ENCODE data around the gene NYAP2. TPM values are rescaled to one million over a fixed set of nuclear protein-coding genes. Genes with fewer than 3 reads are reported as not detected.

Gene NYAP2
- total RNA-seq, 1 donor from 2014 or later: not detected

DNA sequence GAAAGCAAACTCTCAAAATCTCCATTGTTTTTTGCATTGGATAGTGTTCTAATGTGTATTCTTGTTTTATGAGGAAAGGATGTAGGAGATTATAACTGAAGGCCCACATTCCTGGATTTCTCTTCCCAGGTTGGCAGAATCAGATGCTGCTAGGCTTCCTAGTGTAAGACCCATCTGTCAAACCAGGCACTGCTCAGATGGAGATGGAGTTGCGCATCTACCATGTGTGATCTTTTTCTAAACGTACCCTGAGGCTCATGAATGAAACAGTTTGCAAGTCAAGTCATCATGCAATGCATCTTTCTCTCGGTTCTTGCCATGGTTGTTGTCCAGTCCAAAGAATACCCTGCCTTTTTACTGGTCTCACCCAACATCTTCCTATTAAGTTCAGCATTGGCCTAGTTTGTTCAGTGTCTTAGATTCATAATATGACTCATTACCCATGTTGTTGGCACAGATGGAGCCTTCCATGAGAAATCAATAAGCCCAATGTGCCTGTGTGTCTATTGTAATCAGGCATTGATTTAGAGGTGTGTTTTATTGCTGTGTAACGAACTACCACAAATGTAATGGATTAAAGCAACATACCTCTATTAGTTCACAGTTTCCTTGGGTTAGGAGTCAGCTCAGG is 127.4 kb downstream of the NYAP2 start:
- intact Hi-C loops (cut with DNase I): no loop called here
- Histone ChIP-seq H3K27me3 (no peaks in the 10 kb centered on the region), H3K4me3 (no peak overlapping the region), H3K27ac (no peak overlapping the region), H3K9me3 (no peaks in the 10 kb centered on the region), H3K36me3 (no peaks in the 10 kb centered on the region), H3K4me1 (no peaks in the 10 kb centered on the region)
- no peak for TF ChIP-seq CTCF (IDR thresholded peaks at IDR 0.05)
- no peak for DNase-seq (ENCODE audit: low spot score in 2 of 2)

DNA sequence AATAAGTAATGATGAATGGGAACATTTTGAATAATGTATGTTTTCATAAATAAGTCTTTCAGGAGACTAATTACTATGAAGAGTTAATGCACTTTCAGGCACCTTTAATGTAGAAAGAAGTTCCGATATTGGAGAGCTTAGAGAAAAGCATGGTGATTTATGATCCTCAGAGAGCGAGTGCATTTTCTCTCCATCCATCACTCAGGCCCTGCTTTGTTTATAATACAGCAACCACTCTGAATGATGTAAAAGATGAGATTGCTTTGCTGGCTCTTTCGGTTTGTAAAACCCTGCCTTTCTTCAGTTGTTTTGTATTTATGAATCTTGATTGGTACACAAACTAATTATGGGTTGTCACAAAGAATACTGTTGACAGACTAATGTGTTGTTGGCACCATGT is 132.0 kb downstream of the NYAP2 start:
- Histone ChIP-seq H3K9me3 (no peaks in the 10 kb centered on the region), H3K4me1 (no peaks in the 10 kb centered on the region), H3K27me3 (no peaks in the 10 kb centered on the region), H3K27ac (no peak overlapping the region), H3K4me3 (no peak overlapping the region), H3K36me3 (no peaks in the 10 kb centered on the region)
- DNase-seq (ENCODE audit: low spot score in 2 of 2): no peak
- intact Hi-C loops (cut with DNase I): no loop called here
- no peak for TF ChIP-seq CTCF (IDR thresholded peaks at IDR 0.05)

GRCh38 chr2:225532096-225532495 is 132.6 kb downstream of the NYAP2 start:
- H3K27ac ChIP-seq: no peak overlapping the region
- no peaks in the 10 kb centered on the region for H3K4me1 ChIP-seq
- no peak for DNase-seq (ENCODE audit: low spot score in 2 of 2)
- H3K9me3 ChIP-seq: no peaks in the 10 kb centered on the region
- no peak for TF ChIP-seq CTCF (IDR thresholded peaks at IDR 0.05)
- intact Hi-C loops (cut with DNase I): no loop called here
- no peak overlapping the region for H3K4me3 ChIP-seq
- H3K27me3 ChIP-seq: no peaks in the 10 kb centered on the region
- H3K36me3 ChIP-seq: no peaks in the 10 kb centered on the region

GRCh38 chr2:225534037-225534436 is 134.5 kb downstream of the NYAP2 start:
- Histone ChIP-seq H3K4me3 (no peak overlapping the region), H3K9me3 (no peaks in the 10 kb centered on the region), H3K27ac (no peak overlapping the region), H3K4me1 (no peaks in the 10 kb centered on the region), H3K27me3 (no peaks in the 10 kb centered on the region), H3K36me3 (no peaks in the 10 kb centered on the region)
- TF ChIP-seq CTCF (IDR thresholded peaks at IDR 0.05): no peak
- intact Hi-C loops (cut with DNase I): no loop called here
- no peak for DNase-seq (ENCODE audit: low spot score in 2 of 2)

DNA sequence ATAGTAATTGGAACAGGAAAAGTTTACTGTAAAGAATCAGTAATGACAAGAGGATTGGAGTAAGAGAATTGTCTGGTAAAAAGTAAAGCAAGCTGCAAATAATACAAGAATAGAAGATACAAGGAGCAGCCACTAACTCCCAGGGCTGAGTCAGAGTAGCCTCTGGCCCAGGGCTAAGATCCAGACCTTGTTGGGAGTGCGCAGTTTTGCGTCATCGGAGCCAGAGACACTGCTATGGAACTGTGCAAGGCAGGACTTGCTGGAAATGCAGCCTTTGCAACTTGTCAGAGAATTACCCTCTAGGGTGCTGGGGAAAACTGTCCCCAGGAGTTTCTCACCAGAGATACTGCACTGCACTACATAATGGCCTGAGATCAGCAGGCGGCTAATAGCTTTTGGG is 135.2 kb downstream of the NYAP2 start:
- Histone ChIP-seq H3K27me3 (no peaks in the 10 kb centered on the region), H3K4me1 (no peaks in the 10 kb centered on the region), H3K4me3 (no peak overlapping the region), H3K36me3 (no peaks in the 10 kb centered on the region), H3K27ac (no peak overlapping the region), H3K9me3 (no peaks in the 10 kb centered on the region)
- intact Hi-C loops (cut with DNase I): no loop called here
- DNase-seq (ENCODE audit: low spot score in 2 of 2): no peak
- TF ChIP-seq CTCF (IDR thresholded peaks at IDR 0.05): no peak

- H3K36me3 ChIP-seq: no peaks in the 10 kb centered on the region
- no peaks in the 10 kb centered on the region for H3K4me1 ChIP-seq
- DNase-seq (ENCODE audit: low spot score in 2 of 2): no peak
- H3K27ac ChIP-seq: no peak overlapping the region
- intact Hi-C loops (cut with DNase I): no loop called here
- H3K9me3 ChIP-seq: no peaks in the 10 kb centered on the region
- H3K4me3 ChIP-seq: no peak overlapping the region
- no peak for TF ChIP-seq CTCF (IDR thresholded peaks at IDR 0.05)
- no peaks in the 10 kb centered on the region for H3K27me3 ChIP-seq
These were observed 136.5 kb downstream of the NYAP2 start for GRCh38 chr2:225536036-225536435.
